HepG2 (cell line): ENCODE results near the gene ABCC3. TPM values are rescaled to one million over a fixed set of nuclear protein-coding genes. Genes with fewer than 3 reads are reported as not detected.

ENCODE experiments used
- IRX3 ChIP-seq: sonication (generic); formaldehyde crosslinking; IDR thresholded peaks from 2 replicates; pipeline ENCODE4 v1.8.1; 2023; ENCODE audit warnings: mild to moderate bottlenecking, low read depth, missing genetic modification reagents, borderline replicate concordance
- KDM2A ChIP-seq: sonication (generic); formaldehyde crosslinking; IDR thresholded peaks from 2 replicates; pipeline ENCODE4 v1.4.0; 2020; ENCODE audit warnings: low read depth, missing genetic modification reagents, borderline replicate concordance
- KLF12 ChIP-seq: sonication (generic); formaldehyde crosslinking; IDR thresholded peaks from 2 replicates; pipeline ENCODE4 v1.4.0; 2020; ENCODE audit warnings: missing genetic modification reagents, borderline replicate concordance
- MED8 ChIP-seq: sonication (generic); formaldehyde crosslinking; IDR thresholded peaks from 2 replicates; pipeline ENCODE4 v1.8.1; 2023; ENCODE audit warnings: mild to moderate bottlenecking, missing genetic modification reagents; ENCODE audit not compliant: insufficient replicate concordance
- SRSF9 ChIP-seq: fragments of 200-400 bp; formaldehyde crosslinking; IDR thresholded peaks from 2 replicates; pipeline ENCODE4 v1.6.1; 2018; ENCODE audit warnings: borderline replicate concordance, mild to moderate bottlenecking, low read depth, low read length; ENCODE audit not compliant: insufficient read depth, poor library complexity, severe bottlenecking
- ZBTB3 ChIP-seq: sonication (generic); formaldehyde crosslinking; IDR thresholded peaks from 2 replicates; pipeline ENCODE4 v1.4.0; 2020; ENCODE audit warnings: low read depth, mild to moderate bottlenecking, moderate library complexity, missing genetic modification reagents, borderline replicate concordance
- ZBTB8A ChIP-seq: sonication (generic); formaldehyde crosslinking; IDR thresholded peaks from 2 replicates; pipeline ENCODE4 v1.4.0; 2020; ENCODE audit warnings: mild to moderate bottlenecking, low read depth, missing genetic modification reagents, borderline replicate concordance
- ZNF24 ChIP-seq: fragments of 450-650 bp; IDR thresholded peaks from 2 replicates; pipeline ENCODE4 v1.6.1; 2017; ENCODE audit warnings: antibody characterized with exemption, mild to moderate bottlenecking
- ZNF3 ChIP-seq: IDR thresholded peaks from 2 replicates; pipeline ENCODE4 v1.7.0; 2017; ENCODE audit warnings: inconsistent platforms
- ZNF329 ChIP-seq: sonication (generic); formaldehyde crosslinking; IDR thresholded peaks from 2 replicates; pipeline ENCODE4 v1.9.0; 2021; ENCODE audit warnings: low read depth, mild to moderate bottlenecking, missing genetic modification reagents
- ZNF350 ChIP-seq: sonication (generic); formaldehyde crosslinking; IDR thresholded peaks from 2 replicates; pipeline ENCODE4 v1.4.0; 2020; ENCODE audit warnings: mild to moderate bottlenecking, low read depth, missing genetic modification reagents, borderline replicate concordance
- ZNF558 ChIP-seq: sonication (generic); formaldehyde crosslinking; IDR thresholded peaks from 2 replicates; pipeline ENCODE4 v1.9.0; 2022; ENCODE audit warnings: mild to moderate bottlenecking, missing genetic modification reagents, borderline replicate concordance
- ZNF652 ChIP-seq: IDR thresholded peaks from 2 replicates; pipeline ENCODE4 v1.6.1; 2016; ENCODE audit warnings: low read depth, borderline replicate concordance
- ZSCAN31 ChIP-seq: sonication (generic); formaldehyde crosslinking; IDR thresholded peaks from 2 replicates; pipeline ENCODE4 v1.5.0; 2020; ENCODE audit warnings: low read depth, mild to moderate bottlenecking, missing genetic modification reagents
- polyA plus RNA-seq, 8 experiments: library from polyadenylated mRNA; depleted of rRNA in 3 of 8; stranded (reverse) in 7 of 8; unstranded in 1 of 8; fragments of >200 nt; fragmentation: Illumina TruSeq in 4 of 8; extraction: Trizol in 4 of 8; gene quantifications; 2 replicates each; pipeline versions ENCODE4 v1.2.1 to v1.2.3, GENCODE V29; 2011 to 2016; ENCODE audit warnings: low read depth in 4 of 8, missing spikeins in 1 of 8, mixed read lengths in 1 of 8; ENCODE audit not compliant: insufficient read depth in 1 of 8
- total RNA-seq, 5 experiments: library from RNA; depleted of rRNA; stranded (reverse); fragments of >200 nt; fragmentation: Illumina TruSeq; extraction: Trizol; gene quantifications; 2 replicates each; pipeline ENCODE4 v1.2.3, GENCODE V29; 2016; ENCODE audit warnings: low read depth in 1 of 5
- TF ChIP-seq, protein P1 (sequence below): sonication (generic); formaldehyde crosslinking; IDR thresholded peaks from 2 replicates; pipeline ENCODE4 v1.5.1; 2020; ENCODE audit warnings: mild to moderate bottlenecking, missing genetic modification reagents, moderate library complexity
- TF ChIP-seq, protein P2 (sequence below): sonication (generic); formaldehyde crosslinking; IDR thresholded peaks from 2 replicates; pipeline ENCODE4 v1.4.0; 2020; ENCODE audit warnings: mild to moderate bottlenecking, missing genetic modification reagents
- TF ChIP-seq, protein P3 (sequence below): sonication (generic); formaldehyde crosslinking; IDR thresholded peaks from 2 replicates; pipeline ENCODE4 v1.4.0; 2020; ENCODE audit warnings: missing genetic modification reagents
- TF ChIP-seq, protein P4 (sequence below): sonication (generic); formaldehyde crosslinking; IDR thresholded peaks from 2 replicates; pipeline ENCODE4 v1.9.0; 2021; ENCODE audit warnings: missing genetic modification reagents, mild to moderate bottlenecking, borderline replicate concordance
- TF ChIP-seq, protein P5 (sequence below): sonication (generic); formaldehyde crosslinking; IDR thresholded peaks from 2 replicates; pipeline ENCODE4 v1.4.0; 2020; ENCODE audit warnings: mild to moderate bottlenecking, missing genetic modification reagents

The ABCC3 gene
- total and polyA plus RNA-seq, 2 of the 13 experiments (the other 11 are each of a cell fraction or from before 2014, with no cell fraction given) = 25.2 to 50.7 TPM

DNA sequence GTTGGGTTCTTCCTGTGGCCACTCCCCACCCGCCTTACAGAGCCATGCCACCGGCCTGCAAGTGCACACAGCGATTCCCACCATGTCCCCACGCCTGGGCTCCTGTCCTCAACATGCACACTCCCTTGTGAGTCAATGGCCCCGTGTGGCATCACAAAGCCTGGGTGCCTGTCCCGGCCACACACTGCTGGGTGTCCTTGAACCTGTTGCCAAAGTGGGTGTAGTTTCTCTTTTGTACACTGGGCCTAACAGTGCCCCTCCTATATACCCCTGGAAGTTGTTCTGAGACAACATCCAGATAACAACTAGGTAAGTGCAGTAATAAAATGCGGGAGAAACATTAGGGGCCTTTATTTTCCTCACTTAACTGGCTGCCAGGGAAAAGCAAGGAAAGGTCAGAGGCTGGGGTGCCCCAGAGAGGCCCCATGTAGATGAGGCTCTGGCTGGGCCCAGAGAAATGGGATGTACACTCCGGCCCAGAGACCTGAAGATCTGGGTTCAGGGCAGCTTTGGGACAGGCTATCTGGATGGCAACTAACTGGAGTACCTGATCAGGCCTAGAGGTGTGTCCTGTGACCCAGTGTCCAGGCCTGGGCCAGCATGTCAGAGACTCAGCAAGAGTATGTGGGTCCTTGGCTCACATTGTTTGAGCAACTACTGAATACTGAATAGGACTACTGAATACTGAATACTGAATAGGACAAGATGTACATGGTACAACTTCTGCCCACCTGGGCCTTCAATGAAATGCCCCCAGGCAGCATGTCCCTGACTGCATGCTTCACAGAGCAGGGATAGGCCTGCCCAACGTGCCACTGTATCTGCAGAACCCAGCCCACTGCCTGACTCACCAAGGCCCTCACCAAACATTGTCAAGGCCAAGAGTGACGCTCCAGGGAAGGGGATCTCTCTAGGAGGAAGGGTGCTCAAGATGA, 8.3 kb downstream of the ABCC3 start (continued):
- TF ChIP-seq, protein P1, sequence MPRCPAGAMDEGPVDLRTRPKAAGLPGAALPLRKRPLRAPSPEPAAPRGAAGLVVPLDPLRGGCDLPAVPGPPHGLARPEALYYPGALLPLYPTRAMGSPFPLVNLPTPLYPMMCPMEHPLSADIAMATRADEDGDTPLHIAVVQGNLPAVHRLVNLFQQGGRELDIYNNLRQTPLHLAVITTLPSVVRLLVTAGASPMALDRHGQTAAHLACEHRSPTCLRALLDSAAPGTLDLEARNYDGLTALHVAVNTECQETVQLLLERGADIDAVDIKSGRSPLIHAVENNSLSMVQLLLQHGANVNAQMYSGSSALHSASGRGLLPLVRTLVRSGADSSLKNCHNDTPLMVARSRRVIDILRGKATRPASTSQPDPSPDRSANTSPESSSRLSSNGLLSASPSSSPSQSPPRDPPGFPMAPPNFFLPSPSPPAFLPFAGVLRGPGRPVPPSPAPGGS (CRISPR knock-in tag) = no peak
- TF ChIP-seq KDM2A (CRISPR knock-in tag) (no peak), MED8 (no peak), ZNF24 (no peak), ZNF3 (no peak), ZNF652 (no peak), ZSCAN31 (no peak), KLF12 (CRISPR knock-in tag) (no peak), ZNF350 (CRISPR knock-in tag) (no peak), ZBTB3 (CRISPR knock-in tag) (no peak), IRX3 (no peak), ZNF558 (CRISPR knock-in tag) (no peak), SRSF9 (no peak), ZBTB8A (CRISPR knock-in tag) (no peak), ZNF329 (CRISPR knock-in tag) (no peak)
- TF ChIP-seq, protein P2, sequence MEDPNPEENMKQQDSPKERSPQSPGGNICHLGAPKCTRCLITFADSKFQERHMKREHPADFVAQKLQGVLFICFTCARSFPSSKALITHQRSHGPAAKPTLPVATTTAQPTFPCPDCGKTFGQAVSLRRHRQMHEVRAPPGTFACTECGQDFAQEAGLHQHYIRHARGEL (CRISPR knock-in tag) = no peak
- TF ChIP-seq, protein P3, sequence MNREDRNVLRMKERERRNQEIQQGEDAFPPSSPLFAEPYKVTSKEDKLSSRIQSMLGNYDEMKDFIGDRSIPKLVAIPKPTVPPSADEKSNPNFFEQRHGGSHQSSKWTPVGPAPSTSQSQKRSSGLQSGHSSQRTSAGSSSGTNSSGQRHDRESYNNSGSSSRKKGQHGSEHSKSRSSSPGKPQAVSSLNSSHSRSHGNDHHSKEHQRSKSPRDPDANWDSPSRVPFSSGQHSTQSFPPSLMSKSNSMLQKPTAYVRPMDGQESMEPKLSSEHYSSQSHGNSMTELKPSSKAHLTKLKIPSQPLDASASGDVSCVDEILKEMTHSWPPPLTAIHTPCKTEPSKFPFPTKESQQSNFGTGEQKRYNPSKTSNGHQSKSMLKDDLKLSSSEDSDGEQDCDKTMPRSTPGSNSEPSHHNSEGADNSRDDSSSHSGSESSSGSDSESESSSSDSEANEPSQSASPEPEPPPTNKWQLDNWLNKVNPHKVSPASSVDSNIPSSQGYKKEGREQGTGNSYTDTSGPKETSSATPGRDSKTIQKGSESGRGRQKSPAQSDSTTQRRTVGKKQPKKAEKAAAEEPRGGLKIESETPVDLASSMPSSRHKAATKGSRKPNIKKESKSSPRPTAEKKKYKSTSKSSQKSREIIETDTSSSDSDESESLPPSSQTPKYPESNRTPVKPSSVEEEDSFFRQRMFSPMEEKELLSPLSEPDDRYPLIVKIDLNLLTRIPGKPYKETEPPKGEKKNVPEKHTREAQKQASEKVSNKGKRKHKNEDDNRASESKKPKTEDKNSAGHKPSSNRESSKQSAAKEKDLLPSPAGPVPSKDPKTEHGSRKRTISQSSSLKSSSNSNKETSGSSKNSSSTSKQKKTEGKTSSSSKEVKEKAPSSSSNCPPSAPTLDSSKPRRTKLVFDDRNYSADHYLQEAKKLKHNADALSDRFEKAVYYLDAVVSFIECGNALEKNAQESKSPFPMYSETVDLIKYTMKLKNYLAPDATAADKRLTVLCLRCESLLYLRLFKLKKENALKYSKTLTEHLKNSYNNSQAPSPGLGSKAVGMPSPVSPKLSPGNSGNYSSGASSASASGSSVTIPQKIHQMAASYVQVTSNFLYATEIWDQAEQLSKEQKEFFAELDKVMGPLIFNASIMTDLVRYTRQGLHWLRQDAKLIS (CRISPR knock-in tag) = no peak
- TF ChIP-seq, protein P4, sequence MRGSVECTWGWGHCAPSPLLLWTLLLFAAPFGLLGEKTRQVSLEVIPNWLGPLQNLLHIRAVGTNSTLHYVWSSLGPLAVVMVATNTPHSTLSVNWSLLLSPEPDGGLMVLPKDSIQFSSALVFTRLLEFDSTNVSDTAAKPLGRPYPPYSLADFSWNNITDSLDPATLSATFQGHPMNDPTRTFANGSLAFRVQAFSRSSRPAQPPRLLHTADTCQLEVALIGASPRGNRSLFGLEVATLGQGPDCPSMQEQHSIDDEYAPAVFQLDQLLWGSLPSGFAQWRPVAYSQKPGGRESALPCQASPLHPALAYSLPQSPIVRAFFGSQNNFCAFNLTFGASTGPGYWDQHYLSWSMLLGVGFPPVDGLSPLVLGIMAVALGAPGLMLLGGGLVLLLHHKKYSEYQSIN (CRISPR knock-in tag) = no peak
- TF ChIP-seq, protein P5, sequence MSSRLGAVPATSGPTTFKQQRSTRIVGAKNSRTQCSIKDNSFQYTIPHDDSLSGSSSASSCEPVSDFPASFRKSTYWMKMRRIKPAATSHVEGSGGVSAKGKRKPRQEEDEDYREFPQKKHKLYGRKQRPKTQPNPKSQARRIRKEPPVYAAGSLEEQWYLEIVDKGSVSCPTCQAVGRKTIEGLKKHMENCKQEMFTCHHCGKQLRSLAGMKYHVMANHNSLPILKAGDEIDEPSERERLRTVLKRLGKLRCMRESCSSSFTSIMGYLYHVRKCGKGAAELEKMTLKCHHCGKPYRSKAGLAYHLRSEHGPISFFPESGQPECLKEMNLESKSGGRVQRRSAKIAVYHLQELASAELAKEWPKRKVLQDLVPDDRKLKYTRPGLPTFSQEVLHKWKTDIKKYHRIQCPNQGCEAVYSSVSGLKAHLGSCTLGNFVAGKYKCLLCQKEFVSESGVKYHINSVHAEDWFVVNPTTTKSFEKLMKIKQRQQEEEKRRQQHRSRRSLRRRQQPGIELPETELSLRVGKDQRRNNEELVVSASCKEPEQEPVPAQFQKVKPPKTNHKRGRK (CRISPR knock-in tag) = no peak
